ENCODE results near the gene HEY2.

Gene HEY2

DNA sequence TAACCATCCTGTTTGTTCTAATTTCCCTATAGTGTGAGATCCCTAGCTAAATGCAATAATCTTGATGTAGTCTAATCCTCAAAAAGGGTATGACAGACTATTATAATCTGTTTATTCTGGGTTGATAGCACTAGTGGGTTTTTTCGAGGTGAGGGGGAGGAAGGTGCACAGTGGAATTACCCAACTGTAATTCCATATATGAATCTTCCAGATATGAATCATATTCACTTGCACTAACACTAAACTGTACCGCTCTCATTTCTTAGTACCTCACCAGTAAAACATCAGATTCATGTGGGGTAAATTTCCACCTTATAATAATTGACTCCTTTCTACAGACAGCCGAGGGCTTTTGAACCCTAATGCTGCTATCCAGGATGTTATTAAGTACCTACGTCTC is 57.9 kb downstream of the HEY2 start:
- no peak overlapping the region for H3K9ac ChIP-seq (ENCODE audit: insufficient read length, low read depth)
- no peak for DNase-seq (ENCODE audit: low read depth, low spot score)
- TF ChIP-seq SUZ12 (IDR thresholded peaks at IDR 0.05; ENCODE audit: extremely low read depth, insufficient read depth, insufficient read length) (no peak), ZNF274 (IDR thresholded peaks at IDR 0.05; ENCODE audit: low read depth, low read length) (no peak), YY1 (IDR thresholded peaks at IDR 0.05; ENCODE audit: insufficient read depth, insufficient read length) (no peak)

GRCh38 chr6:125808060-125808459 is 58.6 kb downstream of the HEY2 start:
- H3K4me1 ChIP-seq (ENCODE audit: insufficient read depth, insufficient read length) = no peaks in the 10 kb centered on the region
- no peaks in the 10 kb centered on the region for H3K36me3 ChIP-seq (ENCODE audit: insufficient read depth, insufficient read length, low read length)

More for the DNA sequence above, 57.9 kb downstream of the HEY2 start:
- no peaks in the 10 kb centered on the region for H3K4me1 ChIP-seq (ENCODE audit: insufficient read depth, insufficient read length)
- no peaks in the 10 kb centered on the region for H3K27me3 ChIP-seq (ENCODE audit: insufficient read depth, insufficient read length)
- no peak overlapping the region for H3K4me3 ChIP-seq (ENCODE audit: insufficient read length, low read depth)
- no peaks in the 10 kb centered on the region for H3K36me3 ChIP-seq (ENCODE audit: insufficient read depth, insufficient read length, low read length)
- H3K9me3 ChIP-seq (ENCODE audit: insufficient read depth, low read length) = no peaks in the 10 kb centered on the region

DNA sequence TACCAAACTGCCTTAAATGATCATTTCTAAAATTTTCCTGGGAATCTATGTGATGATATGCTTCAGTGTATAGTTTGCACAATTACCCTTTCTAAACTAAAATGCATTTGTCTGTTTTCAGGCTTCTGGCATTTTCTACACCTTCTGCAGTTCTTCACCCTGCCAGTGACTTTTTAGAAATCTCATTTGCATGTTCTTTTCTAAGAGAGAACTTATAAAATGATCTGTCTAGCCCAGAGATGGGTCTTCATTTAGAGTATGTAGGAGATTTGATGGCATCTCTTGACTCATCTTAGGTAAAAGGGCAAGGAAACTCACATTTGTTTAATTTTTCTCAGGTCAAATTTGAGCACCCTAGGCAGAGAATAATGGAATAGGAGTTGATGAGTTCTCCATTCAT is 59.2 kb downstream of the HEY2 start:
- no peaks in the 10 kb centered on the region for H3K4me1 ChIP-seq (ENCODE audit: insufficient read depth, insufficient read length)
- H3K36me3 ChIP-seq (ENCODE audit: insufficient read depth, insufficient read length, low read length) = no peaks in the 10 kb centered on the region
- DNase-seq (ENCODE audit: low read depth, low spot score) = no peak
- no peak overlapping the region for H3K4me3 ChIP-seq (ENCODE audit: insufficient read length, low read depth)
- no peak for TF ChIP-seq ZNF274 (IDR thresholded peaks at IDR 0.05; ENCODE audit: low read depth, low read length)
- TF ChIP-seq SUZ12 (IDR thresholded peaks at IDR 0.05; ENCODE audit: extremely low read depth, insufficient read depth, insufficient read length) = no peak
- no peak for TF ChIP-seq YY1 (IDR thresholded peaks at IDR 0.05; ENCODE audit: insufficient read depth, insufficient read length)
- H3K27me3 ChIP-seq (ENCODE audit: insufficient read depth, insufficient read length) = no peaks in the 10 kb centered on the region
- H3K9ac ChIP-seq (ENCODE audit: insufficient read length, low read depth) = no peak overlapping the region
- no peaks in the 10 kb centered on the region for H3K9me3 ChIP-seq (ENCODE audit: insufficient read depth, low read length)

More at GRCh38 chr6:125808060-125808459, 58.6 kb downstream of the HEY2 start:
- H3K9ac ChIP-seq (ENCODE audit: insufficient read length, low read depth) = no peak overlapping the region
- no peaks in the 10 kb centered on the region for H3K27me3 ChIP-seq (ENCODE audit: insufficient read depth, insufficient read length)
- no peak for TF ChIP-seq YY1 (IDR thresholded peaks at IDR 0.05; ENCODE audit: insufficient read depth, insufficient read length)
- DNase-seq (ENCODE audit: low read depth, low spot score) = no peak
- H3K4me3 ChIP-seq (ENCODE audit: insufficient read length, low read depth) = no peak overlapping the region
- no peaks in the 10 kb centered on the region for H3K9me3 ChIP-seq (ENCODE audit: insufficient read depth, low read length)

DNA sequence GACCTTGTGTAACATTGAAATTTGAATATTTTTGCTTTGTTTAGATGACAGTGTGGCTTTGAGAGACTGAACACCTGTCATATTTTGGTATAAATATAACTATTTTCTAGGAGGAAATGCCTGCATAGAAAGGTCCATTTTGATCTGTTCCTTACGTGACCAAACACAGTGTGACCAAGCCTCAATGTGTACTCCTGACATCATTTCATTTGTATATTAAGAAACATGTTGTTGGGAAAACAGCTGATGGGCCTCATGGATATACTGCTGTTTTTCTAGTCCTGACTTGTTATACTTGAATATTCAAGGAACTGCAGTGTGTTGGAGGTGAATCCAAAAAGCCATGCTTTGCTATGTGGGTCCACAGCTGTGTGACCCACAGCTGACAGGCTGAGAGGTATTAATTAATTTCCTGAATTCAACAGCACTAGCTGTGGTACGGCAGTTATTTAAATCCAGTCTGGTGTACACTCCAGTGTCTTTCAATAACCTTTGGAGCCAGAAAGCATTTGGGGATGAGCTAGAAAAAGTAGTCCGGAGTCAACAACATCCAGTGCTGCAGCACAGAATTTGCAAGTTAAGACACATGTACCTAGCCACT is 60.2 kb downstream of the HEY2 start:
- H3K9ac ChIP-seq (ENCODE audit: insufficient read length, low read depth) = no peak overlapping the region
- H3K4me3 ChIP-seq (ENCODE audit: insufficient read length, low read depth) = no peak overlapping the region
- H3K4me1 ChIP-seq (ENCODE audit: insufficient read depth, insufficient read length) = no peaks in the 10 kb centered on the region
- no peaks in the 10 kb centered on the region for H3K9me3 ChIP-seq (ENCODE audit: insufficient read depth, low read length)
- H3K27me3 ChIP-seq (ENCODE audit: insufficient read depth, insufficient read length) = no peaks in the 10 kb centered on the region
- H3K36me3 ChIP-seq (ENCODE audit: insufficient read depth, insufficient read length, low read length) = no peaks in the 10 kb centered on the region
- TF ChIP-seq YY1 (IDR thresholded peaks at IDR 0.05; ENCODE audit: insufficient read depth, insufficient read length) (no peak), ZNF274 (IDR thresholded peaks at IDR 0.05; ENCODE audit: low read depth, low read length) (no peak), SUZ12 (IDR thresholded peaks at IDR 0.05; ENCODE audit: extremely low read depth, insufficient read depth, insufficient read length) (no peak)
- no peak for DNase-seq (ENCODE audit: low read depth, low spot score)

- Histone ChIP-seq H3K9ac (ENCODE audit: insufficient read length, low read depth) (no peak overlapping the region), H3K4me1 (ENCODE audit: insufficient read depth, insufficient read length) (no peaks in the 10 kb centered on the region), H3K4me3 (ENCODE audit: insufficient read length, low read depth) (no peak overlapping the region), H3K36me3 (ENCODE audit: insufficient read depth, insufficient read length, low read length) (no peaks in the 10 kb centered on the region), H3K9me3 (ENCODE audit: insufficient read depth, low read length) (no peaks in the 10 kb centered on the region), H3K27me3 (ENCODE audit: insufficient read depth, insufficient read length) (no peaks in the 10 kb centered on the region)
- no peak for DNase-seq (ENCODE audit: low read depth, low spot score)
- TF ChIP-seq YY1 (IDR thresholded peaks at IDR 0.05; ENCODE audit: insufficient read depth, insufficient read length) (no peak), ZNF274 (IDR thresholded peaks at IDR 0.05; ENCODE audit: low read depth, low read length) (no peak), SUZ12 (IDR thresholded peaks at IDR 0.05; ENCODE audit: extremely low read depth, insufficient read depth, insufficient read length) (no peak)
Measured at GRCh38 chr6:125810445-125810844, 61.0 kb downstream of the HEY2 start.

All from NT2/D1 (cell line).